K562 (cell line): ENCODE data around the gene TRABD. TPM values are rescaled to one million over a fixed set of nuclear protein-coding genes. Genes with fewer than 3 reads are reported as not detected.

Source experiments
- CREBBP ChIP-seq: IDR thresholded peaks from one replicate; pipeline ENCODE4 v1.6.1; 2012; ENCODE audit warnings: low read depth, mild to moderate bottlenecking, control low read depth, inconsistent platforms, low read length
- GTF2A2 ChIP-seq: IDR thresholded peaks from 2 replicates; pipeline ENCODE4 v1.6.1; 2016; ENCODE audit warnings: mild to moderate bottlenecking, missing genetic modification characterization, missing compliant biosample characterization
- HSF4 ChIP-seq: fragments of 250-450 bp; sonication (Bioruptor Pico); IDR thresholded peaks from 2 replicates; pipeline ENCODE4 v2.1.2; 2022; ENCODE audit warnings: mild to moderate bottlenecking, moderate library complexity, borderline replicate concordance
- ILF3 ChIP-seq: fragments of 450-650 bp; IDR thresholded peaks from 2 replicates; pipeline ENCODE4 v1.6.1; 2018; ENCODE audit warnings: antibody characterized with exemption, mild to moderate bottlenecking, moderate library complexity, borderline replicate concordance
- MAFF ChIP-seq: IDR thresholded peaks from 2 replicates; pipeline ENCODE4 v1.6.1; 2012; ENCODE audit warnings: low read length, improper control_type of control experiment
- NFE2 ChIP-seq: IDR thresholded peaks from 2 replicates; pipeline ENCODE4 v1.6.1; 2014; ENCODE audit warnings: antibody characterized with exemption, low read depth
- NRF1 ChIP-seq, 2 experiments: fragments of 450-650 bp; IDR thresholded peaks in 1 of 2; conservative IDR thresholded peaks in 1 of 2; 2 replicates each; pipeline ENCODE4 v1.6.1; 2014; ENCODE audit warnings: mild to moderate bottlenecking in 2 of 2
- PRPF4 ChIP-seq: fragments of 200-400 bp; formaldehyde crosslinking; IDR thresholded peaks from one replicate; pipeline ENCODE4 v1.6.1; 2017; ENCODE audit warnings: low read length, low read depth, mild to moderate bottlenecking; ENCODE audit not compliant: insufficient read depth, poor library complexity, severe bottlenecking
- RBM25 ChIP-seq: fragments of 200-400 bp; formaldehyde crosslinking; IDR thresholded peaks from 2 replicates; pipeline ENCODE4 v1.6.1; 2018; ENCODE audit warnings: low read length, low read depth, moderate library complexity; ENCODE audit not compliant: severe bottlenecking
- RFX5 ChIP-seq: IDR thresholded peaks from 2 replicates; pipeline ENCODE4 v1.6.1; 2011; ENCODE audit warnings: low read depth, mild to moderate bottlenecking, improper control_type of control experiment, low read length
- SNRNP70 ChIP-seq: fragments of 200-400 bp; formaldehyde crosslinking; optimal IDR thresholded peaks from 2 replicates; pipeline ENCODE3; 2017; ENCODE audit warnings: low read depth, low read length
- ZNF134 ChIP-seq: fragments of 250-450 bp; sonication (Bioruptor Pico); conservative IDR thresholded peaks from 2 replicates; pipeline ENCODE4 v1.4.0; 2020
- ZNF224 ChIP-seq: sonication (generic); formaldehyde crosslinking; IDR thresholded peaks from 2 replicates; pipeline ENCODE4 v1.8.0; 2022; ENCODE audit warnings: mild to moderate bottlenecking, missing genetic modification reagents
- ZNF311 ChIP-seq: fragments of 250-450 bp; sonication (Bioruptor Pico); IDR thresholded peaks from 2 replicates; pipeline ENCODE4 v1.4.0; 2020; ENCODE audit warnings: mild to moderate bottlenecking, moderate library complexity
- ZNF583 ChIP-seq: fragments of 250-450 bp; sonication (Bioruptor Pico); IDR thresholded peaks from 2 replicates; pipeline ENCODE4 v1.4.0; 2020
- polyA plus RNA-seq, 8 experiments: library from polyadenylated mRNA; depleted of rRNA in 4 of 8; stranded (reverse) in 5 of 8; unstranded in 3 of 8; fragments of >200 nt; fragmentation: Nextera tagmentation in 2 of 8; fragmentation: Illumina TruSeq in 1 of 8; extraction: Ambion mirVana in 2 of 8; extraction: Trizol in 1 of 8; gene quantifications; 2 replicates each; pipeline versions ENCODE4 v1.2.1 to v1.2.3, GENCODE V29; 2011 to 2014; ENCODE audit warnings: inconsistent platforms in 1 of 8, missing spikeins in 1 of 8
- total RNA-seq, 7 experiments: library from RNA; depleted of rRNA in 6 of 7; stranded (reverse); fragments of >200 nt in 6 of 7; fragmentation: Illumina TruSeq in 2 of 7; extraction: Trizol in 2 of 7; gene quantifications; 2 replicates each; pipeline versions ENCODE4 v1.2.1 to v1.2.3, GENCODE V29; 2011 to 2021; ENCODE audit warnings: low replicate concordance in 1 of 7
- TF ChIP-seq, protein P1 (sequence below): fragments of 250-450 bp; sonication (Bioruptor Pico); IDR thresholded peaks from 2 replicates; pipeline ENCODE4 v1.5.0; 2020; ENCODE audit warnings: mild to moderate bottlenecking
- TF ChIP-seq, protein P2 (sequence below): fragments of 250-450 bp; sonication (Bioruptor Pico); IDR thresholded peaks from 2 replicates; pipeline ENCODE4 v1.8.0; 2022; ENCODE audit warnings: moderate library complexity, mild to moderate bottlenecking, inconsistent platforms
- TF ChIP-seq, protein P3 (sequence below): fragments of 250-450 bp; sonication (Bioruptor Pico); IDR thresholded peaks from 2 replicates; pipeline ENCODE4 v1.8.0; 2021; ENCODE audit warnings: borderline replicate concordance, mild to moderate bottlenecking, moderate library complexity; ENCODE audit not compliant: poor library complexity, severe bottlenecking
- TF ChIP-seq, protein P4 (sequence below): fragments of 250-450 bp; sonication (Bioruptor Pico); IDR thresholded peaks from 2 replicates; pipeline ENCODE4 v1.5.0; 2020; ENCODE audit warnings: mild to moderate bottlenecking, borderline replicate concordance
- TF ChIP-seq, protein P5 (sequence below): fragments of 450-650 bp; IDR thresholded peaks from 2 replicates; pipeline ENCODE4 v1.6.1; 2016; ENCODE audit warnings: borderline replicate concordance

TRABD gene
- total and polyA plus RNA-seq, 9 of the 15 experiments (the other 6 are each of a cell fraction or from before 2014, with no cell fraction given), result 0.08 to 62.9 (median 14.0) TPM

DNA sequence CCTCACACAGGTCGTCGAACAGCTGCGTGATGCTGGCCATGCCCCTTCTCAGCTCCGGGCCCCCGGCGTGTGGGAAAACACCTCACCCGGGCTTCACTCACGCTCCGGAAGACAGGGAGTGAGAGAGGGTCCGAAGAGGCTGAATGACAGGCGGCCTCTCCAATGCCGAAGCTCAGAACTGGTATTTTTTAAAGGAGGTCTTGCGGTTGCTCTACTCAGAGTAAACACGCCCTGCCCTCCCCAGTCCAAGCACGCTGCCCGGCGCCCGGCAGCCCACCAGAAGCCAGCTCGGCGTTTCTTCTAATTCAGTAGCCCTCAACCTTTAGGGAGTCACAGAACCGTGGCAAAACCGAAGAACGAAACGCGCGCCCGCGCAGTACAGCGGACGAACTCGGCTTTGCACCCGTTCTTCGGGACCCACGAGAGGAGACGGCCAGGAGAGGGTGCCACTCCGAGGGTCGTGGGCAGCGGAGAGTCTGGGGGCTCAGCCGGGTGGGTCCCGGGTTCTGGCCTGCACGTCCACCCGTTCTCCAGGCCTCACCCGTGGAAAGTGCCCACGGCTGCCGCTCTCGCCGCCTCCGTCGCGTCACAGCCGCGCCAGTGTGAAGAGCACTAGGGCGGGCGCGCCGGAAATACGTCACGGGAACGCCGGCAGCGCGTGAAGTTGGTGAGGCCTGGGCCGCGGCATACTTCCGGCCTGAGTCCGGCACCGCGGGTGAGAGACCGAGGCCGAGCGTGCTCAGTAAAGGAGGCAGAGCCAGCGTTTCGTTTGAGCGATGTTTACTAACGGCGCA lies 58.9 kb downstream of the TRABD start, which contains the start of gene TUBGCP6 (continued):
- TF ChIP-seq ZNF311 (CRISPR knock-in tag), result no peak
- TF ChIP-seq, protein P1, sequence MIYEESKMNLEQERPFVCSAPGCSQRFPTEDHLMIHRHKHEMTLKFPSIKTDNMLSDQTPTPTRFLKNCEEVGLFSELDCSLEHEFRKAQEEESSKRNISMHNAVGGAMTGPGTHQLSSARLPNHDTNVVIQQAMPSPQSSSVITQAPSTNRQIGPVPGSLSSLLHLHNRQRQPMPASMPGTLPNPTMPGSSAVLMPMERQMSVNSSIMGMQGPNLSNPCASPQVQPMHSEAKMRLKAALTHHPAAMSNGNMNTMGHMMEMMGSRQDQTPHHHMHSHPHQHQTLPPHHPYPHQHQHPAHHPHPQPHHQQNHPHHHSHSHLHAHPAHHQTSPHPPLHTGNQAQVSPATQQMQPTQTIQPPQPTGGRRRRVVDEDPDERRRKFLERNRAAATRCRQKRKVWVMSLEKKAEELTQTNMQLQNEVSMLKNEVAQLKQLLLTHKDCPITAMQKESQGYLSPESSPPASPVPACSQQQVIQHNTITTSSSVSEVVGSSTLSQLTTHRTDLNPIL, result no peak
- TF ChIP-seq, protein P2, sequence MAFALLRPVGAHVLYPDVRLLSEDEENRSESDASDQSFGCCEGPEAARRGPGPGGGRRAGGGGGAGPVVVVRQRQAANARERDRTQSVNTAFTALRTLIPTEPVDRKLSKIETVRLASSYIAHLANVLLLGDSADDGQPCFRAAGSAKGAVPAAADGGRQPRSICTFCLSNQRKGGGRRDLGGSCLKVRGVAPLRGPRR, result no peak
- TF ChIP-seq NFE2, result no peak
- peak; percentile 77 to 82 for TF ChIP-seq NRF1 (conservative IDR thresholded peaks at IDR 0.05 in 1 of 2, IDR thresholded peaks at IDR 0.05 in 1 of 2)
- no peak for TF ChIP-seq GTF2A2
- TF ChIP-seq ZNF134 (CRISPR knock-in tag), result no peak
- TF ChIP-seq RBM25, result no peak
- TF ChIP-seq SNRNP70, result no peak
- TF ChIP-seq, protein P3, sequence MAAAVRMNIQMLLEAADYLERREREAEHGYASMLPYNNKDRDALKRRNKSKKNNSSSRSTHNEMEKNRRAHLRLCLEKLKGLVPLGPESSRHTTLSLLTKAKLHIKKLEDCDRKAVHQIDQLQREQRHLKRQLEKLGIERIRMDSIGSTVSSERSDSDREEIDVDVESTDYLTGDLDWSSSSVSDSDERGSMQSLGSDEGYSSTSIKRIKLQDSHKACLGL (CRISPR knock-in tag), result no peak
- no peak for TF ChIP-seq HSF4 (CRISPR knock-in tag)
- TF ChIP-seq, protein P4, sequence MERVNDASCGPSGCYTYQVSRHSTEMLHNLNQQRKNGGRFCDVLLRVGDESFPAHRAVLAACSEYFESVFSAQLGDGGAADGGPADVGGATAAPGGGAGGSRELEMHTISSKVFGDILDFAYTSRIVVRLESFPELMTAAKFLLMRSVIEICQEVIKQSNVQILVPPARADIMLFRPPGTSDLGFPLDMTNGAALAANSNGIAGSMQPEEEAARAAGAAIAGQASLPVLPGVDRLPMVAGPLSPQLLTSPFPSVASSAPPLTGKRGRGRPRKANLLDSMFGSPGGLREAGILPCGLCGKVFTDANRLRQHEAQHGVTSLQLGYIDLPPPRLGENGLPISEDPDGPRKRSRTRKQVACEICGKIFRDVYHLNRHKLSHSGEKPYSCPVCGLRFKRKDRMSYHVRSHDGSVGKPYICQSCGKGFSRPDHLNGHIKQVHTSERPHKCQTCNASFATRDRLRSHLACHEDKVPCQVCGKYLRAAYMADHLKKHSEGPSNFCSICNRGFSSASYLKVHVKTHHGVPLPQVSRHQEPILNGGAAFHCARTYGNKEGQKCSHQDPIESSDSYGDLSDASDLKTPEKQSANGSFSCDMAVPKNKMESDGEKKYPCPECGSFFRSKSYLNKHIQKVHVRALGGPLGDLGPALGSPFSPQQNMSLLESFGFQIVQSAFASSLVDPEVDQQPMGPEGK, result no peak
- no peak for TF ChIP-seq ILF3
- no peak for TF ChIP-seq RFX5
- TF ChIP-seq, protein P5, sequence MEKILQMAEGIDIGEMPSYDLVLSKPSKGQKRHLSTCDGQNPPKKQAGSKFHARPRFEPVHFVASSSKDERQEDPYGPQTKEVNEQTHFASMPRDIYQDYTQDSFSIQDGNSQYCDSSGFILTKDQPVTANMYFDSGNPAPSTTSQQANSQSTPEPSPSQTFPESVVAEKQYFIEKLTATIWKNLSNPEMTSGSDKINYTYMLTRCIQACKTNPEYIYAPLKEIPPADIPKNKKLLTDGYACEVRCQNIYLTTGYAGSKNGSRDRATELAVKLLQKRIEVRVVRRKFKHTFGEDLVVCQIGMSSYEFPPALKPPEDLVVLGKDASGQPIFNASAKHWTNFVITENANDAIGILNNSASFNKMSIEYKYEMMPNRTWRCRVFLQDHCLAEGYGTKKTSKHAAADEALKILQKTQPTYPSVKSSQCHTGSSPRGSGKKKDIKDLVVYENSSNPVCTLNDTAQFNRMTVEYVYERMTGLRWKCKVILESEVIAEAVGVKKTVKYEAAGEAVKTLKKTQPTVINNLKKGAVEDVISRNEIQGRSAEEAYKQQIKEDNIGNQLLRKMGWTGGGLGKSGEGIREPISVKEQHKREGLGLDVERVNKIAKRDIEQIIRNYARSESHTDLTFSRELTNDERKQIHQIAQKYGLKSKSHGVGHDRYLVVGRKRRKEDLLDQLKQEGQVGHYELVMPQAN, result peak; percentile 61; the same call in 1 of the 2 replicates
- TF ChIP-seq ZNF224 (CRISPR knock-in tag), result no peak
- no peak for TF ChIP-seq CREBBP
- no peak for TF ChIP-seq MAFF
- no peak for TF ChIP-seq ZNF583 (CRISPR knock-in tag)
- no peak for TF ChIP-seq PRPF4
